ENCODE results near the gene TBC1D5.

DNA sequence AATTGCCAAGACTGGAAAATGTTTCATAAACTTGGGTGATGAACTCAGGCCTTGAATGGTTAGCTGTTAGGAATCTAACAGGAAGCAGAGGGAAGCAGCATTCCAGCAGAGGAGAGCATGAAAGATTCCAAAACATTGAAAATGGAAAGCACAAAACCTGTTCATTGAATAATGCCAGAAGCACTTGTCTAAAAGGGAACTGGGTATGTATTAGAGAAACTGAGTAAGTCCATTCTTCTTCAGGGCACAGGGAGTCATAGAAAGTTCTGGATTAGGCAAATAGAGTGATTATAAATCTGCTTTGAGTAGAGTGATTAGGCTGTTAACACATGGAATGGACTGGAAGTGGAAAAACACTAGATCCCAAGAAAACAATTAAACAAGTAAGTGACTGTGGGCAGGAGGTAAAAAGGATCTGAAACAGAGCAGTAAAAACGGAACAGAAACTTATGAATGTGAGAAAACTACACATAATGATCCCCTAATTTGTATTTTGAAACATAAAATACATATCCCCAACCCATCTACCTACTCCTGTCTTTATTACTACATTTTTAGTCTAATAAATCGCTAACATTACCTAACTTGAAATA lies 343.4 kb downstream of the TBC1D5 start:
- TF ChIP-seq, protein P1, sequence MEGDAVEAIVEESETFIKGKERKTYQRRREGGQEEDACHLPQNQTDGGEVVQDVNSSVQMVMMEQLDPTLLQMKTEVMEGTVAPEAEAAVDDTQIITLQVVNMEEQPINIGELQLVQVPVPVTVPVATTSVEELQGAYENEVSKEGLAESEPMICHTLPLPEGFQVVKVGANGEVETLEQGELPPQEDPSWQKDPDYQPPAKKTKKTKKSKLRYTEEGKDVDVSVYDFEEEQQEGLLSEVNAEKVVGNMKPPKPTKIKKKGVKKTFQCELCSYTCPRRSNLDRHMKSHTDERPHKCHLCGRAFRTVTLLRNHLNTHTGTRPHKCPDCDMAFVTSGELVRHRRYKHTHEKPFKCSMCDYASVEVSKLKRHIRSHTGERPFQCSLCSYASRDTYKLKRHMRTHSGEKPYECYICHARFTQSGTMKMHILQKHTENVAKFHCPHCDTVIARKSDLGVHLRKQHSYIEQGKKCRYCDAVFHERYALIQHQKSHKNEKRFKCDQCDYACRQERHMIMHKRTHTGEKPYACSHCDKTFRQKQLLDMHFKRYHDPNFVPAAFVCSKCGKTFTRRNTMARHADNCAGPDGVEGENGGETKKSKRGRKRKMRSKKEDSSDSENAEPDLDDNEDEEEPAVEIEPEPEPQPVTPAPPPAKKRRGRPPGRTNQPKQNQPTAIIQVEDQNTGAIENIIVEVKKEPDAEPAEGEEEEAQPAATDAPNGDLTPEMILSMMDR (IDR thresholded peaks at IDR 0.05): no peak
- TF ChIP-seq TCF7L2 (IDR thresholded peaks at IDR 0.05; ENCODE audit: low read depth, low read length) (no peak), POLR2AphosphoS5 (IDR thresholded peaks at IDR 0.05; ENCODE audit: low read depth, low read length) (no peak), SIN3A (IDR thresholded peaks at IDR 0.05; ENCODE audit: borderline replicate concordance, insufficient read depth, low read depth, low read length) (no peak)
- TF ChIP-seq, protein P2, sequence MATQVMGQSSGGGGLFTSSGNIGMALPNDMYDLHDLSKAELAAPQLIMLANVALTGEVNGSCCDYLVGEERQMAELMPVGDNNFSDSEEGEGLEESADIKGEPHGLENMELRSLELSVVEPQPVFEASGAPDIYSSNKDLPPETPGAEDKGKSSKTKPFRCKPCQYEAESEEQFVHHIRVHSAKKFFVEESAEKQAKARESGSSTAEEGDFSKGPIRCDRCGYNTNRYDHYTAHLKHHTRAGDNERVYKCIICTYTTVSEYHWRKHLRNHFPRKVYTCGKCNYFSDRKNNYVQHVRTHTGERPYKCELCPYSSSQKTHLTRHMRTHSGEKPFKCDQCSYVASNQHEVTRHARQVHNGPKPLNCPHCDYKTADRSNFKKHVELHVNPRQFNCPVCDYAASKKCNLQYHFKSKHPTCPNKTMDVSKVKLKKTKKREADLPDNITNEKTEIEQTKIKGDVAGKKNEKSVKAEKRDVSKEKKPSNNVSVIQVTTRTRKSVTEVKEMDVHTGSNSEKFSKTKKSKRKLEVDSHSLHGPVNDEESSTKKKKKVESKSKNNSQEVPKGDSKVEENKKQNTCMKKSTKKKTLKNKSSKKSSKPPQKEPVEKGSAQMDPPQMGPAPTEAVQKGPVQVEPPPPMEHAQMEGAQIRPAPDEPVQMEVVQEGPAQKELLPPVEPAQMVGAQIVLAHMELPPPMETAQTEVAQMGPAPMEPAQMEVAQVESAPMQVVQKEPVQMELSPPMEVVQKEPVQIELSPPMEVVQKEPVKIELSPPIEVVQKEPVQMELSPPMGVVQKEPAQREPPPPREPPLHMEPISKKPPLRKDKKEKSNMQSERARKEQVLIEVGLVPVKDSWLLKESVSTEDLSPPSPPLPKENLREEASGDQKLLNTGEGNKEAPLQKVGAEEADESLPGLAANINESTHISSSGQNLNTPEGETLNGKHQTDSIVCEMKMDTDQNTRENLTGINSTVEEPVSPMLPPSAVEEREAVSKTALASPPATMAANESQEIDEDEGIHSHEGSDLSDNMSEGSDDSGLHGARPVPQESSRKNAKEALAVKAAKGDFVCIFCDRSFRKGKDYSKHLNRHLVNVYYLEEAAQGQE (IDR thresholded peaks at IDR 0.05; ENCODE audit: insufficient read depth in 1 of 2, low read depth in 2 of 2, low read length in 1 of 2): no peak

All from Panc1 (cell line).